SK-N-SH treated with all-trans-retinoic acid at 6 μM for 48 hours (cell line): ENCODE data around the gene THRB.

Source experiments
- ARNTL ChIP-seq: fragments of 450-650 bp; formaldehyde crosslinking; IDR thresholded peaks from 2 replicates; pipeline ENCODE4 v1.5.0; 2020; ENCODE audit warnings: low read depth, mild to moderate bottlenecking, moderate library complexity, borderline replicate concordance
- ESRRG ChIP-seq: fragments of 250-450 bp; sonication (Bioruptor Pico); IDR thresholded peaks from 2 replicates; pipeline ENCODE4 v1.6.1; 2021; ENCODE audit warnings: mild to moderate bottlenecking
- OSR1 ChIP-seq: fragments of 250-450 bp; sonication (Bioruptor Pico); IDR thresholded peaks from 2 replicates; pipeline ENCODE4 v1.8.0; 2022; ENCODE audit warnings: moderate library complexity, mild to moderate bottlenecking, inconsistent platforms
- PATZ1 ChIP-seq: fragments of 250-450 bp; sonication (Bioruptor Pico); IDR thresholded peaks from 2 replicates; pipeline ENCODE4 v1.8.0; 2020; ENCODE audit warnings: mild to moderate bottlenecking, moderate library complexity, borderline replicate concordance
- POU6F1 ChIP-seq: fragments of 250-450 bp; sonication (Bioruptor Pico); IDR thresholded peaks from 2 replicates; pipeline ENCODE4 v1.8.0; 2021; ENCODE audit warnings: low read depth, mild to moderate bottlenecking, moderate library complexity, borderline replicate concordance
- RARB ChIP-seq: fragments of 250-450 bp; sonication (Bioruptor Pico); IDR thresholded peaks from 2 replicates; pipeline ENCODE4 v1.8.0; 2021; ENCODE audit warnings: mild to moderate bottlenecking, moderate library complexity
- SNAI2 ChIP-seq: fragments of 250-450 bp; sonication (Bioruptor Pico); IDR thresholded peaks from 2 replicates; pipeline ENCODE4 v1.5.0; 2020; ENCODE audit warnings: mild to moderate bottlenecking, moderate library complexity
- TCF4 ChIP-seq: fragments of 250-450 bp; sonication (Bioruptor Pico); IDR thresholded peaks from 2 replicates; pipeline ENCODE4 v1.8.0; 2021; ENCODE audit warnings: mild to moderate bottlenecking, moderate library complexity, borderline replicate concordance
- ZFP3 ChIP-seq: fragments of 250-450 bp; sonication (Bioruptor Pico); IDR thresholded peaks from 2 replicates; pipeline ENCODE4 v1.5.0; 2020; ENCODE audit warnings: mild to moderate bottlenecking, moderate library complexity
- ZFP30 ChIP-seq: fragments of 450-650 bp; formaldehyde crosslinking; IDR thresholded peaks from 2 replicates; pipeline ENCODE4 v1.5.0; 2022; ENCODE audit warnings: mild to moderate bottlenecking, moderate library complexity
- TF ChIP-seq, protein P1 (sequence below): fragments of 250-450 bp; sonication (Bioruptor Pico); IDR thresholded peaks from 2 replicates; pipeline ENCODE4 v1.5.0; 2020; ENCODE audit warnings: mild to moderate bottlenecking, moderate library complexity
- TF ChIP-seq, protein P2 (sequence below): fragments of 250-450 bp; sonication (Bioruptor Pico); IDR thresholded peaks from 2 replicates; pipeline ENCODE4 v1.5.1; 2021; ENCODE audit warnings: mild to moderate bottlenecking, moderate library complexity
- TF ChIP-seq, protein P3 (sequence below): fragments of 250-450 bp; sonication (Bioruptor Pico); IDR thresholded peaks from 2 replicates; pipeline ENCODE4 v1.5.1; 2020; ENCODE audit warnings: low read depth, mild to moderate bottlenecking, moderate library complexity

DNA sequence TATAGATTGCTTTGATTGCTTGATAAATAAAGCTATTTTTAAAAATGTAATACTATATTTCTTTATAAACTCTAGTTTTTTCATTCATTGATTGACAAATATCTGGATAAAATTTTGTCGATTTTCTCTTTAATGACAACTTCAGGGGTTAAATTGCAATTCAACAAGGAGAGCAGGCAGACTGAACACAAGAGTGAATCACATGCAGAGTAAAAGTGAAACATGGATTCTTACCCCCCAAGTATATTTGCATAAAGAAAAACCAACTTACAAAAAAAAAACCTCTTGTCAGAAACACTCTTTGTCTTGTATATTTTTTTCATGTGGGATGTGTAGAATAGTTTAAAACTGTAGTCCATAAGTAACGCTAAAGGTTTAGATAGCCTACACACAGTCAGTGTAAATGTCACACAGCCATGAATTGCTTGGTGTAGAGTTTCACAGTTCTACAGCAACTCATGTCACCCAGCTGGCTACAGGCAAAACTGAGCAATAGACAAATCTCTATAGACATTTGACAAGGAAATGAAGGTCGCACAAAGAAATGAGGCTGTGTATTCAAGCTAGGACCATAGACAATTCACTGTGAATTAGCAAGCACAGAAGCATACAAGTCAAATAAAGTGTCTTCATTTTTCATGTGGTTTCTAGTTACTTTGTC, 141.6 kb downstream of the THRB start:
- no peak for TF ChIP-seq ZFP30
- TF ChIP-seq PATZ1 (CRISPR knock-in tag): no peak
- TF ChIP-seq, protein P1, sequence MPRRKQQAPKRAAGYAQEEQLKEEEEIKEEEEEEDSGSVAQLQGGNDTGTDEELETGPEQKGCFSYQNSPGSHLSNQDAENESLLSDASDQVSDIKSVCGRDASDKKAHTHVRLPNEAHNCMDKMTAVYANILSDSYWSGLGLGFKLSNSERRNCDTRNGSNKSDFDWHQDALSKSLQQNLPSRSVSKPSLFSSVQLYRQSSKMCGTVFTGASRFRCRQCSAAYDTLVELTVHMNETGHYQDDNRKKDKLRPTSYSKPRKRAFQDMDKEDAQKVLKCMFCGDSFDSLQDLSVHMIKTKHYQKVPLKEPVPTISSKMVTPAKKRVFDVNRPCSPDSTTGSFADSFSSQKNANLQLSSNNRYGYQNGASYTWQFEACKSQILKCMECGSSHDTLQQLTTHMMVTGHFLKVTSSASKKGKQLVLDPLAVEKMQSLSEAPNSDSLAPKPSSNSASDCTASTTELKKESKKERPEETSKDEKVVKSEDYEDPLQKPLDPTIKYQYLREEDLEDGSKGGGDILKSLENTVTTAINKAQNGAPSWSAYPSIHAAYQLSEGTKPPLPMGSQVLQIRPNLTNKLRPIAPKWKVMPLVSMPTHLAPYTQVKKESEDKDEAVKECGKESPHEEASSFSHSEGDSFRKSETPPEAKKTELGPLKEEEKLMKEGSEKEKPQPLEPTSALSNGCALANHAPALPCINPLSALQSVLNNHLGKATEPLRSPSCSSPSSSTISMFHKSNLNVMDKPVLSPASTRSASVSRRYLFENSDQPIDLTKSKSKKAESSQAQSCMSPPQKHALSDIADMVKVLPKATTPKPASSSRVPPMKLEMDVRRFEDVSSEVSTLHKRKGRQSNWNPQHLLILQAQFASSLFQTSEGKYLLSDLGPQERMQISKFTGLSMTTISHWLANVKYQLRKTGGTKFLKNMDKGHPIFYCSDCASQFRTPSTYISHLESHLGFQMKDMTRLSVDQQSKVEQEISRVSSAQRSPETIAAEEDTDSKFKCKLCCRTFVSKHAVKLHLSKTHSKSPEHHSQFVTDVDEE (CRISPR knock-in tag): no peak
- TF ChIP-seq OSR1 (CRISPR knock-in tag): no peak
- no peak for TF ChIP-seq RARB (CRISPR knock-in tag)
- no peak for TF ChIP-seq ZFP3 (CRISPR knock-in tag)
- TF ChIP-seq, protein P2, sequence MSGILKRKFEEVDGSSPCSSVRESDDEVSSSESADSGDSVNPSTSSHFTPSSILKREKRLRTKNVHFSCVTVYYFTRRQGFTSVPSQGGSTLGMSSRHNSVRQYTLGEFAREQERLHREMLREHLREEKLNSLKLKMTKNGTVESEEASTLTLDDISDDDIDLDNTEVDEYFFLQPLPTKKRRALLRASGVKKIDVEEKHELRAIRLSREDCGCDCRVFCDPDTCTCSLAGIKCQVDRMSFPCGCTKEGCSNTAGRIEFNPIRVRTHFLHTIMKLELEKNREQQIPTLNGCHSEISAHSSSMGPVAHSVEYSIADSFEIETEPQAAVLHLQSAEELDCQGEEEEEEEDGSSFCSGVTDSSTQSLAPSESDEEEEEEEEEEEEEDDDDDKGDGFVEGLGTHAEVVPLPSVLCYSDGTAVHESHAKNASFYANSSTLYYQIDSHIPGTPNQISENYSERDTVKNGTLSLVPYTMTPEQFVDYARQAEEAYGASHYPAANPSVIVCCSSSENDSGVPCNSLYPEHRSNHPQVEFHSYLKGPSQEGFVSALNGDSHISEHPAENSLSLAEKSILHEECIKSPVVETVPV (CRISPR knock-in tag): no peak
- no peak for TF ChIP-seq SNAI2
- TF ChIP-seq, protein P3, sequence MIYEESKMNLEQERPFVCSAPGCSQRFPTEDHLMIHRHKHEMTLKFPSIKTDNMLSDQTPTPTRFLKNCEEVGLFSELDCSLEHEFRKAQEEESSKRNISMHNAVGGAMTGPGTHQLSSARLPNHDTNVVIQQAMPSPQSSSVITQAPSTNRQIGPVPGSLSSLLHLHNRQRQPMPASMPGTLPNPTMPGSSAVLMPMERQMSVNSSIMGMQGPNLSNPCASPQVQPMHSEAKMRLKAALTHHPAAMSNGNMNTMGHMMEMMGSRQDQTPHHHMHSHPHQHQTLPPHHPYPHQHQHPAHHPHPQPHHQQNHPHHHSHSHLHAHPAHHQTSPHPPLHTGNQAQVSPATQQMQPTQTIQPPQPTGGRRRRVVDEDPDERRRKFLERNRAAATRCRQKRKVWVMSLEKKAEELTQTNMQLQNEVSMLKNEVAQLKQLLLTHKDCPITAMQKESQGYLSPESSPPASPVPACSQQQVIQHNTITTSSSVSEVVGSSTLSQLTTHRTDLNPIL (CRISPR knock-in tag): no peak
- TF ChIP-seq ESRRG (CRISPR knock-in tag): no peak
- TF ChIP-seq TCF4: no peak
- TF ChIP-seq ARNTL (CRISPR knock-in tag): no peak
- no peak for TF ChIP-seq POU6F1 (CRISPR knock-in tag)
